Mammary epithelial cell (primary cell): ENCODE results near the gene OCA2.

Source experiments
- EZH2 ChIP-seq: IDR thresholded peaks from 2 replicates; pipeline ENCODE4 v1.6.1; 2012; ENCODE audit warnings: low read length, inconsistent platforms, borderline replicate concordance
- TF ChIP-seq, protein P1 (sequence below), 2 donors: IDR thresholded peaks in 1 of 2; conservative IDR thresholded peaks in 1 of 2; 2 replicates each; pipeline ENCODE4 v1.5.1; 2011 to 2012; ENCODE audit warnings: inconsistent platforms in 2 of 2, low read length in 2 of 2, mild to moderate bottlenecking in 2 of 2, control low read depth in 1 of 2, low read depth in 1 of 2; ENCODE audit not compliant: insufficient read depth in 1 of 2; ENCODE audit errors: extremely low read depth in 1 of 2

- TF ChIP-seq, protein P1, sequence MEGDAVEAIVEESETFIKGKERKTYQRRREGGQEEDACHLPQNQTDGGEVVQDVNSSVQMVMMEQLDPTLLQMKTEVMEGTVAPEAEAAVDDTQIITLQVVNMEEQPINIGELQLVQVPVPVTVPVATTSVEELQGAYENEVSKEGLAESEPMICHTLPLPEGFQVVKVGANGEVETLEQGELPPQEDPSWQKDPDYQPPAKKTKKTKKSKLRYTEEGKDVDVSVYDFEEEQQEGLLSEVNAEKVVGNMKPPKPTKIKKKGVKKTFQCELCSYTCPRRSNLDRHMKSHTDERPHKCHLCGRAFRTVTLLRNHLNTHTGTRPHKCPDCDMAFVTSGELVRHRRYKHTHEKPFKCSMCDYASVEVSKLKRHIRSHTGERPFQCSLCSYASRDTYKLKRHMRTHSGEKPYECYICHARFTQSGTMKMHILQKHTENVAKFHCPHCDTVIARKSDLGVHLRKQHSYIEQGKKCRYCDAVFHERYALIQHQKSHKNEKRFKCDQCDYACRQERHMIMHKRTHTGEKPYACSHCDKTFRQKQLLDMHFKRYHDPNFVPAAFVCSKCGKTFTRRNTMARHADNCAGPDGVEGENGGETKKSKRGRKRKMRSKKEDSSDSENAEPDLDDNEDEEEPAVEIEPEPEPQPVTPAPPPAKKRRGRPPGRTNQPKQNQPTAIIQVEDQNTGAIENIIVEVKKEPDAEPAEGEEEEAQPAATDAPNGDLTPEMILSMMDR (conservative IDR thresholded peaks at IDR 0.05 in 1 of 2, IDR thresholded peaks at IDR 0.05 in 1 of 2; ENCODE audit: extremely low read depth in 1 of 2, insufficient read depth in 1 of 2, low read depth in 1 of 2, low read length in 2 of 2) = no peak
- TF ChIP-seq EZH2 = no peak
These were observed 13.5 kb downstream of the OCA2 start for GRCh38 chr15:28085489-28086174.
